HCT116 (cell line): ENCODE measurements around the gene IQCB1. TPM values are rescaled to one million over a fixed set of nuclear protein-coding genes. Genes with fewer than 3 reads are reported as not detected.

ENCODE experiments used
- ATAC-seq: fragments of 200-7000 bp; cut with Tn5 transposase; 2 replicates; pipeline ENCODE4 v1.9.1; 2020; ENCODE audit warnings: mild to moderate bottlenecking, moderate library complexity
- BruUV-seq: library from RNA; stranded (reverse); fragments of 400-500 nt; replicated peaks from 2 replicates; lab custom pipeline; 2021; lab: Mats Ljungman, UMichigan
- CTCF ChIA-PET: fragments of 300-600 bp; sonication (Branson Sonifier 250); formaldehyde crosslinking; loops from one replicate; lab custom pipeline; 2021; ENCODE audit warnings: antibody characterized with exemption; lab: Charles Lee
- POLR2A ChIA-PET: fragments of 300-600, 350-600 bp; sonication (Branson Sonifier 250); formaldehyde crosslinking; loops from one replicate; lab custom pipeline; 2021; ENCODE audit warnings: antibody characterized with exemption; lab: Charles Lee
- RAD21 ChIA-PET, 2 experiments: fragments of 300-600 bp; sonication (Branson Sonifier 250); formaldehyde crosslinking; loops; one replicate each; lab custom pipeline; 2023; ENCODE audit warnings: low total read pairs in 2 of 2; ENCODE audit not compliant: uncharacterized antibody in 2 of 2, unreplicated experiment in 2 of 2, low non-redundant PET in 1 of 2; lab: Charles Lee
- DNase-seq: peaks from one replicate; pipeline ENCODE4 v3.0.0-alpha.2; 2010; ENCODE audit warnings: low read depth, low spot score
- H2AFZ ChIP-seq: fragments of 200-600 bp; shearing (Covaris generic), sonication (generic); 2 replicates; pipeline ENCODE4 v1.6.1; 2017; ENCODE audit warnings: low read depth, mixed run types, mixed read lengths, antibody characterized with exemption, low read length; ENCODE audit not compliant: poor library complexity, severe bottlenecking
- H3K27ac ChIP-seq: 2 replicates; pipeline ENCODE4 v1.5.1; 2012; ENCODE audit warnings: low read depth, low read length
- H3K27me3 ChIP-seq: fragments of 200-600 bp; sonication (generic); 2 replicates; pipeline ENCODE4 v1.6.1; 2016; ENCODE audit warnings: mixed run types, low read length, mixed read lengths; ENCODE audit not compliant: insufficient read depth
- H3K36me3 ChIP-seq, 2 experiments: fragments of 200-500 bp in 1 of 2; fragments of 200-600 bp in 1 of 2; sonication (Bioruptor generic) in 1 of 2; sonication (generic) in 1 of 2; 2 replicates each; pipeline versions ENCODE4 v1.5.1 to v1.6.1; 2014 to 2016; ENCODE audit warnings: low read length in 2 of 2, inconsistent platforms in 1 of 2, mixed read lengths in 1 of 2, mixed run types in 1 of 2; ENCODE audit not compliant: insufficient read depth in 2 of 2, control insufficient read depth in 1 of 2
- H3K4me1 ChIP-seq, 2 experiments: fragments of 200-600 bp in 1 of 2; sonication (generic) in 1 of 2; 2 replicates each; pipeline versions ENCODE4 v1.5.1 to v1.6.1; 2012 to 2017; ENCODE audit warnings: low read length in 2 of 2, inconsistent platforms in 1 of 2, mild to moderate bottlenecking in 1 of 2, mixed read lengths in 1 of 2, mixed run types in 1 of 2, moderate library complexity in 1 of 2; ENCODE audit not compliant: insufficient read depth in 2 of 2, control insufficient read depth in 1 of 2
- H3K4me2 ChIP-seq: fragments of 200-600 bp; sonication (generic); 2 replicates; pipeline ENCODE4 v1.6.1; 2017; ENCODE audit warnings: mixed run types, low read length, mixed read lengths
- H3K4me3 ChIP-seq, 2 experiments: fragments of 200-600 bp in 1 of 2; sonication (generic) in 1 of 2; replicated peaks in 1 of 2; 2 replicates each; pipeline ENCODE4 v1.5.1; 2011 to 2016; ENCODE audit warnings: low read length in 2 of 2, control low read depth in 1 of 2, low read depth in 1 of 2, mild to moderate bottlenecking in 1 of 2, mixed read lengths in 1 of 2, mixed run types in 1 of 2
- H3K79me2 ChIP-seq: fragments of 200-600 bp; sonication (generic); 2 replicates; pipeline ENCODE4 v1.6.1; 2017; ENCODE audit warnings: mild to moderate bottlenecking, mixed run types, low read length, moderate library complexity, mixed read lengths; ENCODE audit not compliant: insufficient read depth
- H3K9ac ChIP-seq: fragments of 200-600 bp; sonication (generic); 2 replicates; pipeline ENCODE4 v1.6.1; 2016; ENCODE audit warnings: low read length, mixed read lengths
- H3K9me2 ChIP-seq: fragments of 200-600 bp; sonication (generic), shearing (Covaris generic); 2 replicates; pipeline ENCODE4 v1.6.1; 2017; ENCODE audit warnings: mixed run types, mild to moderate bottlenecking, moderate library complexity; ENCODE audit not compliant: insufficient read depth
- H3K9me3 ChIP-seq, 2 experiments: fragments of 200-500 bp in 1 of 2; fragments of 200-600 bp in 1 of 2; sonication (Bioruptor generic) in 1 of 2; sonication (generic) in 1 of 2; 2 replicates each; pipeline ENCODE4 v1.6.1; 2014 to 2017; ENCODE audit warnings: low read length in 2 of 2, mixed read lengths in 2 of 2, inconsistent platforms in 1 of 2, low read depth in 1 of 2, mild to moderate bottlenecking in 1 of 2, mixed run types in 1 of 2, moderate library complexity in 1 of 2; ENCODE audit not compliant: control insufficient read depth in 1 of 2, insufficient read depth in 1 of 2
- H4K20me1 ChIP-seq: fragments of 200-600 bp; sonication (generic), shearing (Covaris generic); 2 replicates; pipeline ENCODE4 v1.6.1; 2017; ENCODE audit warnings: mixed run types, mild to moderate bottlenecking, moderate library complexity; ENCODE audit not compliant: insufficient read depth
- CEBPB ChIP-seq: IDR thresholded peaks from 2 replicates; pipeline ENCODE4 v1.6.1; 2012; ENCODE audit warnings: low read depth
- EGR1 ChIP-seq: IDR thresholded peaks from 2 replicates; pipeline ENCODE4 v1.6.1; 2012; ENCODE audit warnings: low read depth
- ELF1 ChIP-seq: IDR thresholded peaks from 2 replicates; pipeline ENCODE4 v1.6.1; 2012; ENCODE audit warnings: low read depth, borderline replicate concordance
- EZH2 ChIP-seq: fragments of 200-600 bp; sonication (generic); IDR thresholded peaks from 2 replicates; pipeline ENCODE4 v1.6.1; 2017; ENCODE audit warnings: antibody characterized with exemption, mixed run types
- JUND ChIP-seq: IDR thresholded peaks from 2 replicates; pipeline ENCODE4 v1.6.1; 2012
- POLR2A ChIP-seq: IDR thresholded peaks from 2 replicates; pipeline ENCODE4 v1.7.0; 2011; ENCODE audit warnings: borderline replicate concordance; ENCODE audit not compliant: insufficient read depth, insufficient read length; ENCODE audit errors: extremely low read depth
- RAD21 ChIP-seq: IDR thresholded peaks from 2 replicates; pipeline ENCODE4 v1.6.1; 2012; ENCODE audit warnings: low read depth, mild to moderate bottlenecking
- intact Hi-C: fragments of 100-400 bp; cut with micrococcal nuclease; formaldehyde crosslinking; loops from 2 replicates; pipeline ENCODE4 v1.10.0; 2022
- total RNA-seq: library from RNA; stranded (reverse); gene quantifications from one replicate; pipeline ENCODE4 v1.2.1, GENCODE V29; 2021; ENCODE audit not compliant: unreplicated experiment
- TF ChIP-seq, protein P1 (sequence below), 3 experiments: fragments of 200-600 bp in 1 of 3; sonication (generic) in 1 of 3; IDR thresholded peaks in 2 of 3; conservative IDR thresholded peaks in 1 of 3; 2 replicates each; pipeline ENCODE4 v1.5.1; 2012 to 2017; ENCODE audit warnings: low read depth in 2 of 3, low read length in 2 of 3, antibody characterized with exemption in 1 of 3, borderline replicate concordance in 1 of 3, control low read depth in 1 of 3, mild to moderate bottlenecking in 1 of 3, mixed read lengths in 1 of 3, mixed run types in 1 of 3, moderate library complexity in 1 of 3; ENCODE audit not compliant: insufficient read depth in 1 of 3
- TF ChIP-seq, protein P2 (sequence below): IDR thresholded peaks from 2 replicates; pipeline ENCODE4 v1.6.1; 2012

Gene IQCB1
- total RNA-seq, 1 experiment from 2014 or later: 22.2 TPM

- TF ChIP-seq, protein P1, sequence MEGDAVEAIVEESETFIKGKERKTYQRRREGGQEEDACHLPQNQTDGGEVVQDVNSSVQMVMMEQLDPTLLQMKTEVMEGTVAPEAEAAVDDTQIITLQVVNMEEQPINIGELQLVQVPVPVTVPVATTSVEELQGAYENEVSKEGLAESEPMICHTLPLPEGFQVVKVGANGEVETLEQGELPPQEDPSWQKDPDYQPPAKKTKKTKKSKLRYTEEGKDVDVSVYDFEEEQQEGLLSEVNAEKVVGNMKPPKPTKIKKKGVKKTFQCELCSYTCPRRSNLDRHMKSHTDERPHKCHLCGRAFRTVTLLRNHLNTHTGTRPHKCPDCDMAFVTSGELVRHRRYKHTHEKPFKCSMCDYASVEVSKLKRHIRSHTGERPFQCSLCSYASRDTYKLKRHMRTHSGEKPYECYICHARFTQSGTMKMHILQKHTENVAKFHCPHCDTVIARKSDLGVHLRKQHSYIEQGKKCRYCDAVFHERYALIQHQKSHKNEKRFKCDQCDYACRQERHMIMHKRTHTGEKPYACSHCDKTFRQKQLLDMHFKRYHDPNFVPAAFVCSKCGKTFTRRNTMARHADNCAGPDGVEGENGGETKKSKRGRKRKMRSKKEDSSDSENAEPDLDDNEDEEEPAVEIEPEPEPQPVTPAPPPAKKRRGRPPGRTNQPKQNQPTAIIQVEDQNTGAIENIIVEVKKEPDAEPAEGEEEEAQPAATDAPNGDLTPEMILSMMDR (IDR thresholded peaks at IDR 0.05 in 2 of 3, conservative IDR thresholded peaks at IDR 0.05 in 1 of 3; ENCODE audit: borderline replicate concordance in 1 of 3, insufficient read depth in 1 of 3, low read depth in 2 of 3, low read length in 2 of 3): no peak
These were observed 34.0 kb downstream of the IQCB1 start (continued) for GRCh38 chr3:121800906-121801305.

DNA sequence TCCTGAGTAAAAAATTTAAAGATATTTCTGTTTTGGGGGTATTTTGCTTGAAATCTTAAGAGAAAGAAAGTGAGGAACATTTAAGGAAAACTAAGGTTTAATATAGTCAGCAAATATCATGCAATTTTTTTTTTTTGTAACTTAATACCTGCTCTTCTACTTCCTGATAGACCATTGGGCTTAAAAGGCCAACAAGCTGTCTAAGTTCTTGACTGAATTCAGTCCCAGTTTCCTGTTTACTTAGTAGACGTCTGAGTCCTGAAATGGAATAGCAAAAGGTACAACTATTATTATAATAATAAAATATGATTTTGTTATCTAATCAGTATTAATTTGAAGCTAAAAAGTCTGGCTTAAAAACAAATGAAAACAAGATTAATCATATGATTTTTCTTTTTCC is 37.9 kb downstream of the IQCB1 start:
- POLR2A ChIA-PET: no interaction called here
- BruUV-seq: no TSS peak
- no peak for TF ChIP-seq CEBPB
- no peak for TF ChIP-seq ELF1
- no peak for TF ChIP-seq RAD21
- no peak for TF ChIP-seq EZH2
- no peak for TF ChIP-seq JUND
- TF ChIP-seq, protein P2, sequence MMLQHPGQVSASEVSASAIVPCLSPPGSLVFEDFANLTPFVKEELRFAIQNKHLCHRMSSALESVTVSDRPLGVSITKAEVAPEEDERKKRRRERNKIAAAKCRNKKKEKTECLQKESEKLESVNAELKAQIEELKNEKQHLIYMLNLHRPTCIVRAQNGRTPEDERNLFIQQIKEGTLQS: no peak
- TF ChIP-seq EGR1: no peak
- TF ChIP-seq, protein P1 (IDR thresholded peaks at IDR 0.05 in 2 of 3, conservative IDR thresholded peaks at IDR 0.05 in 1 of 3; ENCODE audit: borderline replicate concordance in 1 of 3, insufficient read depth in 1 of 3, low read depth in 2 of 3, low read length in 2 of 3): no peak
- no peak for TF ChIP-seq POLR2A

More for the DNA sequence above, 37.9 kb downstream of the IQCB1 start:
- no peak overlapping the region for H3K27ac ChIP-seq
- H3K4me1 ChIP-seq: no peaks in the 10 kb centered on the region
- no peaks in the 10 kb centered on the region for H3K9me2 ChIP-seq
- DNase-seq (no peak), ATAC-seq (no peak)
- peaks cover 3 to 9% of the 10 kb centered on the region in 2 experiments; a peak in 1 of 4 replicates for H3K36me3 ChIP-seq
- no peaks in the 10 kb centered on the region for H3K9me3 ChIP-seq
- no peaks in the 10 kb centered on the region for H3K27me3 ChIP-seq
- ChIA-PET RAD21 (no interaction called here), CTCF (no interaction called here)
- intact Hi-C loops: no loop called here
- no peak overlapping the region for H3K4me2 ChIP-seq
- H3K79me2 ChIP-seq: no peaks in the 10 kb centered on the region; the same call in 1 of the 2 replicates
- H2AFZ ChIP-seq: no peak overlapping the region
- H3K9ac ChIP-seq: no peak overlapping the region
- H4K20me1 ChIP-seq: no peaks in the 10 kb centered on the region
- no peak overlapping the region for H3K4me3 ChIP-seq
